GM18511 (cell line): ENCODE data around the gene PSORS1C1.

Source experiments
- ATAC-seq: cut with Tn5 transposase; IDR thresholded peaks from one replicate; pipeline ENCODE4 v1.9.1; 2021; ENCODE audit warnings: mild to moderate bottlenecking, moderate library complexity; ENCODE audit not compliant: unreplicated experiment

The PSORS1C1 gene

GRCh38 chr6:31094389-31094881, 20.2 kb upstream of the PSORS1C1 start:
- ATAC-seq, result no peak

- ATAC-seq, result no peak
Measured at GRCh38 chr6:31096215-31096614, 18.4 kb upstream of the PSORS1C1 start.

- no peak for ATAC-seq
Measured at GRCh38 chr6:31096656-31097055, 17.9 kb upstream of the PSORS1C1 start.

GRCh38 chr6:31098449-31098938, 16.1 kb upstream of the PSORS1C1 start:
- no peak for ATAC-seq

GRCh38 chr6:31103136-31103535, 11.5 kb upstream of the PSORS1C1 start:
- ATAC-seq, result no peak

- ATAC-seq, result no peak
Measured at GRCh38 chr6:31107052-31107451, 7.5 kb upstream of the PSORS1C1 start.

GRCh38 chr6:31110825-31111582, 3.6 kb upstream of the PSORS1C1 start:
- ATAC-seq, result no peak

- ATAC-seq, result no peak
Measured at GRCh38 chr6:31111712-31112111, 2.9 kb upstream of the PSORS1C1 start.

- ATAC-seq, result no peak
Measured at GRCh38 chr6:31112478-31112877, 2.1 kb upstream of the PSORS1C1 start, which contains the start of gene C6orf15. TSS of gene C6orf15 (minus strand) at chr6:31112575. CDS start at chr6:31112555, 20 bp downstream.

- ATAC-seq, result no peak
Measured at GRCh38 chr6:31113861-31114540, 599 bp upstream of the PSORS1C1 start.

GRCh38 chr6:31114970-31115849, 610 bp downstream of the PSORS1C1 start:
- ATAC-seq, result no peak

- no peak for ATAC-seq
Measured at GRCh38 chr6:31115941-31116560, 1.5 kb downstream of the PSORS1C1 start.

GRCh38 chr6:31116661-31117385, 2.2 kb downstream of the PSORS1C1 start:
- no peak for ATAC-seq

- ATAC-seq, result no peak
Measured at GRCh38 chr6:31118178-31118577, 3.6 kb downstream of the PSORS1C1 start.

- no peak for ATAC-seq
Measured at GRCh38 chr6:31120151-31120915, 5.7 kb downstream of the PSORS1C1 start, which contains the start of gene CDSN. TSS of gene CDSN (minus strand) at chr6:31120446. CDS start at chr6:31120419, 27 bp downstream.

- ATAC-seq, result no peak
Measured at GRCh38 chr6:31121131-31121790, 6.7 kb downstream of the PSORS1C1 start.

- ATAC-seq, result no peak
Measured at GRCh38 chr6:31122791-31123706, 8.4 kb downstream of the PSORS1C1 start.
